Astrocyte (in vitro differentiated cells and primary cell): ENCODE measurements around the gene CTTNBP2NL.
"Not testable (repeated sequence)": the region's sequence is repeated elsewhere in the genome, so short reads cannot be mapped to it uniquely, and the experiment has no call there.

Experiments used
- EZH2 ChIP-seq: IDR thresholded peaks from 2 replicates; pipeline ENCODE4 v1.6.1; 2012; ENCODE audit warnings: mild to moderate bottlenecking, low read length, inconsistent platforms; ENCODE audit not compliant: insufficient read depth
- TF ChIP-seq, protein P1 (sequence below): IDR thresholded peaks from 2 replicates; pipeline ENCODE4 v1.5.1; 2011; ENCODE audit warnings: low read depth, mild to moderate bottlenecking, inconsistent platforms, low read length, moderate library complexity; ENCODE audit not compliant: insufficient read depth

DNA sequence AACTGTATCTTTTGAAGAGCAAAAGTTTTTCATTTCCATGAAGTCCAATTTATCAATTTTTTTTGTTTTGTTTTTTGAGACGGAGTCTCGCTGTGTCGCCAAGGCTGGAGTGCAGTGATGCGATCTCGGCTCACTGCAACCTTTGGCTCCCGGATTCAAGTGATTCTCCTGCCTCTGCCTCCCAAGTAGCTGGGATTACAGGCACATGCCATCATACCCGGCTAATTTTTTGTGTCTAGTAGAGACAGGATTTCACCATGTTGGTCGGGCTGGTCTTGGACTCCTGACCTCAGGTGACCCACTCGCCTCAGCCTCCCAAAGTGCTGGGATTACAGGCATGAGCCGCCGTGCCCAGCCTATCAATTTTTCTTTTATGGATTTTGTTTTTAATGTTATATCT is 27.7 kb downstream of the CTTNBP2NL start:
- TF ChIP-seq, protein P1, sequence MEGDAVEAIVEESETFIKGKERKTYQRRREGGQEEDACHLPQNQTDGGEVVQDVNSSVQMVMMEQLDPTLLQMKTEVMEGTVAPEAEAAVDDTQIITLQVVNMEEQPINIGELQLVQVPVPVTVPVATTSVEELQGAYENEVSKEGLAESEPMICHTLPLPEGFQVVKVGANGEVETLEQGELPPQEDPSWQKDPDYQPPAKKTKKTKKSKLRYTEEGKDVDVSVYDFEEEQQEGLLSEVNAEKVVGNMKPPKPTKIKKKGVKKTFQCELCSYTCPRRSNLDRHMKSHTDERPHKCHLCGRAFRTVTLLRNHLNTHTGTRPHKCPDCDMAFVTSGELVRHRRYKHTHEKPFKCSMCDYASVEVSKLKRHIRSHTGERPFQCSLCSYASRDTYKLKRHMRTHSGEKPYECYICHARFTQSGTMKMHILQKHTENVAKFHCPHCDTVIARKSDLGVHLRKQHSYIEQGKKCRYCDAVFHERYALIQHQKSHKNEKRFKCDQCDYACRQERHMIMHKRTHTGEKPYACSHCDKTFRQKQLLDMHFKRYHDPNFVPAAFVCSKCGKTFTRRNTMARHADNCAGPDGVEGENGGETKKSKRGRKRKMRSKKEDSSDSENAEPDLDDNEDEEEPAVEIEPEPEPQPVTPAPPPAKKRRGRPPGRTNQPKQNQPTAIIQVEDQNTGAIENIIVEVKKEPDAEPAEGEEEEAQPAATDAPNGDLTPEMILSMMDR = not testable (repeated sequence)
- TF ChIP-seq EZH2 = not testable (repeated sequence)
